AG09309 (cell line): ENCODE results near the gene PLSCR3.

ENCODE experiments used
- DNase-seq: peaks from one replicate; pipeline ENCODE4 v3.0.0-alpha.2; 2010; ENCODE audit warnings: low read depth
- H3K4me3 ChIP-seq: 2 replicates; pipeline ENCODE4 v1.5.1; 2011; ENCODE audit warnings: mild to moderate bottlenecking, low read depth, low read length, moderate library complexity; ENCODE audit not compliant: control insufficient read depth
- TF ChIP-seq, protein P1 (sequence below): IDR thresholded peaks from 2 replicates; pipeline ENCODE4 v1.5.1; 2011; ENCODE audit warnings: mild to moderate bottlenecking, low read depth, low read length, inconsistent platforms; ENCODE audit not compliant: insufficient read depth, control insufficient read depth; ENCODE audit errors: missing control alignments

PLSCR3 gene

DNA sequence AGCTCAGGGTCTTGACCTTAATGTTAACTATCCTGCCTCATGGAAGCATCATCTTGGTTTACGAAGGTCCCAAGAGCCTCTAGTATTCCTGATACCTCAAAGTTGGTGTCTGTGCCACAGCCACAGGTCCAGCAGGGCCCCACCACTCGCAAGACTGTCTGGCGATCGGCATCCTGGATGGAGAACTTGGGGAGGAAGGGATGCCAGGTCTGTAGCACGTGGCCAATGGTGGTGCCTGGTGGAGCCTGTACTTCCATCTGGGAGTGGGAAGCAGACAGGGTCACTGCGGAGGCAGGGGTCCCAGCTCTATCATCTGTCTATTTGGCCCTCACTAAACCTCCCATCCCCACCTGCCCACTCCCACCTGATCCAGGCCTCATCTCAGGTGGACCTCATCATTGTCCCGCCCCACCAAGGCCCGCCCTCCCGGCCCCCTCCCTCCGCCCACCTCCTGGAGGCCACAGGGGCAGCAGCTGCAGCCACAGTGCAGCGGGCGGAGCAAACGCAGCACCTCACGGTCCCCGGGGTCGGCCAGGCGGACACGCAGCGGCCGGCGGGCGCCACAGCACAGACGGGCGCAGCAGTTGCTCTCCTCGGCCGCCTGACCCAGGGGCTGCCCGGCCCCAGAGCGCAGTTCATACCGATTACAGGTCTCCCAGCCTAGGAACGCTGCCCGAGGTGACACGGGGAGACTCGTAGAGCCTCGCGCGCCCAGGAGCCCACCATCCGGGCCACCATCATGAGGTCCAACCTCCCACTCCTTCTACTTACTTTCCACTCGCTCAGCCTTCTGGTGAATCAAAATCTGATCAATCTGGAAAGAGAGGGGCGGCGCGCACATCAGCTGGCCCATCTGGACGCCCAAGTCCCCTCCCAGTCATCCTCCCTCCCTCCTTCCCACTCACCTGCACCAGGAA lies 1.4 kb downstream of the PLSCR3 start:
- no peak for DNase-seq
- H3K4me3 ChIP-seq, result peak overlapping the region; percentile 78
- TF ChIP-seq, protein P1, sequence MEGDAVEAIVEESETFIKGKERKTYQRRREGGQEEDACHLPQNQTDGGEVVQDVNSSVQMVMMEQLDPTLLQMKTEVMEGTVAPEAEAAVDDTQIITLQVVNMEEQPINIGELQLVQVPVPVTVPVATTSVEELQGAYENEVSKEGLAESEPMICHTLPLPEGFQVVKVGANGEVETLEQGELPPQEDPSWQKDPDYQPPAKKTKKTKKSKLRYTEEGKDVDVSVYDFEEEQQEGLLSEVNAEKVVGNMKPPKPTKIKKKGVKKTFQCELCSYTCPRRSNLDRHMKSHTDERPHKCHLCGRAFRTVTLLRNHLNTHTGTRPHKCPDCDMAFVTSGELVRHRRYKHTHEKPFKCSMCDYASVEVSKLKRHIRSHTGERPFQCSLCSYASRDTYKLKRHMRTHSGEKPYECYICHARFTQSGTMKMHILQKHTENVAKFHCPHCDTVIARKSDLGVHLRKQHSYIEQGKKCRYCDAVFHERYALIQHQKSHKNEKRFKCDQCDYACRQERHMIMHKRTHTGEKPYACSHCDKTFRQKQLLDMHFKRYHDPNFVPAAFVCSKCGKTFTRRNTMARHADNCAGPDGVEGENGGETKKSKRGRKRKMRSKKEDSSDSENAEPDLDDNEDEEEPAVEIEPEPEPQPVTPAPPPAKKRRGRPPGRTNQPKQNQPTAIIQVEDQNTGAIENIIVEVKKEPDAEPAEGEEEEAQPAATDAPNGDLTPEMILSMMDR, result no peak

DNA sequence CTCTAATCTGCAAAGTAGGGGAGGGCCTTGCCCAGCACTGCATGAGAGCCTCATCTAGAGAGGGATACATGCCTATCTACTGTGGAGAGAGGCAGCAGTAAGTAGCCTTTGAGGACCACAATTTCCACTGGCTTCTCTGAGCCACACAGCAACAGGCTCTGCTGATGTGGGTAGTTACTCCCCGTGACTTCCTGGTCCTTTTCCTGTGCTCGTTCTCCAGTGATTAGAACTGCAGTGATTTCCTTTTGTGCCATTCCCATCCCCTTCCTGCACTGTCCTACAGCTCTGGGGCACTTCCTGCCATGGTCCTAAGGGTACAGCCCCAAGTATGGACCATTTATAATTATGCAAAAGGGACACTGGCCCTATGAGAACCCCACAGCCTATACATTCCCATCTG lies 3.0 kb downstream of the PLSCR3 start:
- no peak for DNase-seq
- TF ChIP-seq, protein P1, result no peak
- H3K4me3 ChIP-seq, result no peak overlapping the region

DNA sequence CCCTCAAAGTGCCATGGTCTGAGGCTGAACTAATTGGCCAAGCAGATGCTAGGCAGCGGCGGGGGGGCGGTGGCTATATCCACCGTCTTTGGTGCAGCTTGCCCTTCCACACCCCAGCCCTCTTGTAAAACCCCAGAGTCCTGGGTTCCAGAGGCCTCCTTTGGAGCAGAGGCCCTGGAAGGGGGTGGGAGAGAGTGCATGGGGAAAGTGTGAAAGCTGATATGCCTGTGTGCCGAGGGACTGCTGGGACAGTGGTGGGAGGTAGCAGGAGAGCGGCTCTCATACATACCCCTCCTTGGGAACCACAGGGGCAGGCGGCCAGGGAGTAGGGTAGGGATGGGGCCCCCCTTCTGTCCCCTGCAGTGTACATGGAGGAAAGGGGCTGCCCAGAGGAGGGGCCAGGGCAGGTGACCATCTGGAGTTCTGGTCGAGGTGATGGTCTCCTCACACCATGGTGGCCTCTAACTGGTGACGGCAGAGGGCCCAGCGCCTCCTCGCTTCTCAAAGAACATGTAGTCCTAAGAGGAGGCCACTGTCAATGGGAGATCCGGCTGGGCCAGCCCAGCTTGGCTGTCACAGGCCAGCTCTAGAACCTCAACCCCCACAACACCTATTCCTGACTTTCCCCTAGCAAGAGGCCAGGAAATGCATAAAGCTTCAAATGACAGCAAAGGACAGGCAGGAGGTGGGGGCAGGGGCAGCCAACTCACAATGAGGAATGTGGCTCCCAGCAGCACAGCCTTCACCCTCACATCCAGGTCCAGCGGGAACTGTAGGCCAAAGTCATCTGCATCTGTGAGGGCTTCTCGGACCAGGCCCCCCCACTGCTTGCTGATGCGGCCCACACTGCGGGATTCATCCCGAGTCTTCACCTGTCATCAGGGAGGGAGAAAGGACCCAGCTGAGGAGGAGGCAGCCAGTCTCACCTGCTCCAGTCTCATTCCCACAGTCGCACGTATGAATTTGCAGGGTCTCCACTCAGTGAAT lies 4.1 kb downstream of the PLSCR3 start:
- TF ChIP-seq, protein P1, result no peak
- DNase-seq, result no peak
- no peak overlapping the region for H3K4me3 ChIP-seq

DNA sequence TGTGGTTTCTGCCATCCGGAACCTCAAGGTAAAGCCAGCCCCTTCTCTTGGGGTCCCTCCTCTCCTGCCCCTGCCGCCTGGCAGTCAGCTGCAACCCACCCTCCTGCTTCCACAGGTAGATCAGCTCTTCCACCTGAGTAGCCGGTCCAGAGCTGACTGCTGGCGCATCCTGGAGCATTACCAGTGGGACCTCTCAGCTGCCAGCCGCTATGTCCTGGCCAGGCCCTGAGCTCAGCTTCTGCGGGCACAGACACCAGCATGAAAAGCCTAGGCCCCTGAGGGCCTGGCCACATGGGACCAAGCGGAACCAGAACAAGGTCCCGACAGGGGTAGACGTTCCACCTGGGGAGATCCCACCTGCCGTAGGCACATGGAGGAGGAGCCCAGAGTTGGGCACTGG lies 5.5 kb downstream of the PLSCR3 start:
- H3K4me3 ChIP-seq, result no peak overlapping the region
- no peak for DNase-seq
- TF ChIP-seq, protein P1, result no peak

DNA sequence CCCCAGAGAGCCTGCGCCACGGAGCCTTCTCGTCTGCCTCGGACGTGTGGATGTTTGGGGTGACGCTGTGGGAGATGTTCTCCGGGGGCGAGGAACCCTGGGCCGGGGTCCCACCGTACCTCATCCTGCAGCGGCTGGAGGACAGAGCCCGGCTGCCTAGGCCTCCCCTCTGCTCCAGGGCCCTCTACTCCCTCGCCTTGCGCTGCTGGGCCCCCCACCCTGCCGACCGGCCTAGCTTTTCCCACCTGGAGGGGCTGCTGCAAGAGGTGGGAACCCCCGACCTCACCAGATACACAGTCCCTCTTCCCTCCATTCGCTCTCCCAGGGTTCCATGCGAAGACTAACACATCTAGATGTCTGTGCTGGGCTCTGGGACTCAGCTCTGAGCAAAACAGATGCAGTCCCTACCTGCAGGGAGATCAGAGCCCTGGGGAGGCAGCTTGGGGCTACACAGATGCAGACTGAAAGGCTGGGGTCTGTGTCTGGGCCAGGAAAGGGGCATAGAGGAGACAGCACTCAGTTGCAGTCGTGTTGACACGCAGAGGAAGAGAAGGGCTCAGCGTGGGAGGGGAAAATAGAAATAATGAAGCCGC lies 9.7 kb downstream of the PLSCR3 start:
- no peak overlapping the region for H3K4me3 ChIP-seq
- TF ChIP-seq, protein P1, result no peak
- no peak for DNase-seq
